GM12892 (cell line): Measurements from ENCODE around the gene CTNNAL1.

ENCODE experiments used
- POLR2A ChIP-seq: IDR thresholded peaks from 2 replicates; pipeline ENCODE4 v1.6.1; 2011; ENCODE audit warnings: low read depth, low read length, control low read depth
- POLR2AphosphoS5 ChIP-seq: IDR thresholded peaks from 2 replicates; pipeline ENCODE4 v1.6.1; 2011; ENCODE audit warnings: low read depth, low read length, control low read depth
- TAF1 ChIP-seq: IDR thresholded peaks from 2 replicates; pipeline ENCODE4 v1.6.1; 2011; ENCODE audit warnings: low read depth, mild to moderate bottlenecking, control low read depth, low read length, borderline replicate concordance

GRCh38 chr9:108950168-108950567, 63.1 kb downstream of the CTNNAL1 start:
- TF ChIP-seq TAF1: no peak
- TF ChIP-seq POLR2AphosphoS5: no peak
- TF ChIP-seq POLR2A: no peak
